B cell (primary cell): Measurements from ENCODE around the gene ACHE. TPM values are rescaled to one million over a fixed set of nuclear protein-coding genes. Genes with fewer than 3 reads are reported as not detected.
"Not testable (repeated sequence)": the region's sequence is repeated elsewhere in the genome, so short reads cannot be mapped to it uniquely, and the experiment has no call there.

Experiments
- ATAC-seq: fragments of 200-7000 bp; cut with Tn5 transposase; one replicate; pipeline ENCODE4 v1.10.0; 2021; ENCODE audit warnings: low read depth, mild to moderate bottlenecking, moderate number of reproducible peaks, moderate library complexity
- CTCF ChIA-PET: fragments of 350-600 bp; sonication (Branson Sonifier 250); formaldehyde crosslinking; loops from one replicate; lab custom pipeline; 2021; ENCODE audit warnings: antibody characterized with exemption, inconsistent platforms; lab: Charles Lee
- POLR2A ChIA-PET: fragments of 350-600 bp; sonication (Branson Sonifier 250); formaldehyde crosslinking; loops from one replicate; lab custom pipeline; 2021; ENCODE audit warnings: antibody characterized with exemption; lab: Charles Lee
- DNase-seq: peaks from one replicate; pipeline ENCODE4 v3.0.0; 2013
- H2AFZ ChIP-seq: 2 replicates; pipeline ENCODE4 v1.6.1; 2012; ENCODE audit warnings: mild to moderate bottlenecking, low read depth, low read length; ENCODE audit not compliant: insufficient read depth, poor library complexity, severe bottlenecking
- H3K27ac ChIP-seq, 2 donors: 1 replicate in 1 of 2; 2 replicates in 1 of 2; pipeline ENCODE4 v1.5.1; 2012 to 2013; ENCODE audit warnings: low read length in 2 of 2, mild to moderate bottlenecking in 2 of 2, moderate library complexity in 1 of 2
- H3K27me3 ChIP-seq, 4 experiments: fragments of 200-600 bp in 1 of 4; sonication (generic) in 1 of 4; replicated peaks in 1 of 4; 1 replicate in 2 of 4; 2 replicates in 2 of 4; pipeline versions ENCODE4 v1.6.1 to v1.7.0; 2013 to 2016; ENCODE audit warnings: low read length in 3 of 4, mild to moderate bottlenecking in 2 of 4, mixed read lengths in 1 of 4, moderate library complexity in 1 of 4; ENCODE audit not compliant: insufficient read depth in 4 of 4, control insufficient read depth in 3 of 4; ENCODE audit errors: control extremely low read depth in 1 of 4
- H3K36me3 ChIP-seq, 2 experiments: replicated peaks in 1 of 2; 1 replicate in 1 of 2; 2 replicates in 1 of 2; pipeline versions ENCODE4 v1.6.1 to v1.7.1; 2013; ENCODE audit warnings: low read length in 1 of 2; ENCODE audit not compliant: insufficient read depth in 2 of 2, control insufficient read depth in 1 of 2; ENCODE audit errors: control extremely low read depth in 1 of 2, extremely low read depth in 1 of 2
- H3K4me1 ChIP-seq, 2 donors: fragments of 200-600 bp in 1 of 2; sonication (generic) in 1 of 2; 1 replicate in 1 of 2; 2 replicates in 1 of 2; pipeline versions ENCODE4 v1.5.1 to v1.6.1; 2013 to 2017; ENCODE audit warnings: low read length in 2 of 2; ENCODE audit not compliant: control insufficient read depth in 2 of 2, insufficient read depth in 2 of 2
- H3K4me2 ChIP-seq: replicated peaks from 2 replicates; pipeline ENCODE3; 2012; ENCODE audit warnings: mild to moderate bottlenecking, low read depth, low read length; ENCODE audit not compliant: poor library complexity, severe bottlenecking
- H3K4me3 ChIP-seq, 5 experiments: fragments of 200-600 bp in 1 of 5; sonication (generic) in 1 of 5; 1 replicate in 3 of 5; 2 replicates in 2 of 5; pipeline versions ENCODE4 v1.5.1 to v1.7.0; 2011 to 2016; ENCODE audit warnings: low read length in 4 of 5, mild to moderate bottlenecking in 4 of 5, low read depth in 2 of 5, control low read depth in 1 of 5, moderate library complexity in 1 of 5; ENCODE audit not compliant: insufficient read depth in 1 of 5; ENCODE audit errors: control extremely low read depth in 1 of 5, extremely low read depth in 1 of 5
- H3K79me2 ChIP-seq: fragments of 200-600 bp; sonication (generic); one replicate; pipeline ENCODE4 v1.6.0; 2016; ENCODE audit warnings: low read length; ENCODE audit not compliant: control insufficient read depth, insufficient read depth
- H3K9ac ChIP-seq: fragments of 200-600 bp; sonication (generic); 2 replicates; pipeline ENCODE4 v1.6.1; 2017; ENCODE audit warnings: mild to moderate bottlenecking, low read length, moderate library complexity
- H3K9me3 ChIP-seq, 3 donors: one replicate each; pipeline versions ENCODE4 v1.6.1 to v1.7.1; 2013; ENCODE audit warnings: low read length in 2 of 3; ENCODE audit not compliant: control insufficient read depth in 2 of 3, insufficient read depth in 1 of 3; ENCODE audit errors: control extremely low read depth in 1 of 3
- H4K20me1 ChIP-seq: 2 replicates; pipeline ENCODE4 v1.6.0; 2012; ENCODE audit warnings: mild to moderate bottlenecking, low read length; ENCODE audit not compliant: insufficient read depth, control insufficient read depth, poor library complexity, severe bottlenecking
- H3K27ac Mint-ChIP-seq: one replicate; pipeline ENCODE4 v1.8.0; 2021; ENCODE audit warnings: mixed read lengths
- H3K27me3 Mint-ChIP-seq: one replicate; pipeline ENCODE4 v1.8.0; 2021; ENCODE audit warnings: mixed read lengths
- H3K4me1 Mint-ChIP-seq: one replicate; pipeline ENCODE4 v1.8.0; 2021; ENCODE audit warnings: mixed read lengths
- H3K4me3 Mint-ChIP-seq: one replicate; pipeline ENCODE4 v1.8.0; 2021; ENCODE audit warnings: mixed read lengths
- H3K9me3 Mint-ChIP-seq: one replicate; pipeline ENCODE4 v1.8.0; 2022; ENCODE audit warnings: mixed read lengths; ENCODE audit not compliant: insufficient read depth
- EZH2 ChIP-seq: IDR thresholded peaks from 2 replicates; pipeline ENCODE4 v1.6.1; 2012; ENCODE audit warnings: borderline replicate concordance, low read depth, mild to moderate bottlenecking, moderate library complexity, low read length; ENCODE audit not compliant: insufficient read depth, poor library complexity, severe bottlenecking
- WGBS: methylation state at CpG from one replicate; pipeline ENCODE4 v1.1.5; 2013; ENCODE audit warnings: missing lambda C conversion rate; ENCODE audit not compliant: insufficient coverage; 5-methylcytosine and 5-hydroxymethylcytosine counted together
- intact Hi-C: fragments of 100-400 bp; cut with micrococcal nuclease; formaldehyde crosslinking; loops from one replicate; pipeline ENCODE4 v1.10.0; 2022
- polyA plus RNA-seq: library from polyadenylated mRNA; depleted of rRNA; stranded (reverse); fragments of >200 nt; gene quantifications from 2 replicates; pipeline ENCODE4 v1.2.3, GENCODE V29; 2012
- total RNA-seq, 2 donors: library from RNA; stranded (reverse); fragments of 120-200 nt in 1 of 2; gene quantifications; 1 replicate in 1 of 2; 2 replicates in 1 of 2; pipeline versions ENCODE4 v1.2.3 to v1.2.4, GENCODE V29; 2013 to 2022
- TF ChIP-seq, protein P1 (sequence below): fragments of 200-600 bp; IDR thresholded peaks from one replicate; pipeline ENCODE4 v1.8.0; 2022; ENCODE audit warnings: antibody characterized with exemption, mild to moderate bottlenecking

Gene ACHE
- total and polyA plus RNA-seq, 2 donors (not counting 1 experiment from before 2014, with no cell fraction given) = 0.13 to 0.15 TPM

DNA sequence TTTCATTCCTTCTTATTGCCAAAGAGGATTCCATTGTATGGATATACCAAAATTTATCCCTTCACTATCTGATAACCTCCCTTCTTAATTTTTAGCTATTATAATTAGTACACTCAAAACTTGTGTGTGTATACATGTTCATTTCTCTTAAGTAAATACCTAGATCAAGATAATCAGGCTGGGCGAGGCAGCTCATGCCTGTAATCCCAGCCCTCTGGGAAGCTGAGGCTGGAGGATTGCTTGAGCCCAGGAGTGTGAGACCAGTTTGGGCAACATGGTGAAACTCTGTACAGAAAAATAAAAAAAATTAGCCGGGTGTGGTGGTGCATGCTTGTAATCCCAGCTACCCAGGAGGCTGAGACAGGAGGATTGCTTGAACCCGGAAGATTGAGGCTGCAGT lies 15.8 kb upstream of the ACHE start:
- Mint-ChIP-seq H3K27ac (no peak overlapping the region), H3K4me3 (no peak overlapping the region), H3K27me3 (peaks cover 9% of the 10 kb centered on the region), H3K9me3 (no peaks in the 10 kb centered on the region), H3K4me1 (peaks cover 6% of the 10 kb centered on the region)
- no peaks in the 10 kb centered on the region for H3K4me1 ChIP-seq
- no peak overlapping the region for H3K4me2 ChIP-seq
- 100% methylated on average over 2 of the region's 3 CpGs for WGBS
- H3K36me3 ChIP-seq = no peaks in the 10 kb centered on the region
- H3K27me3 ChIP-seq = peaks cover 0 to 6% (median 0%) of the 10 kb centered on the region in 4 experiments
- TF ChIP-seq, protein P1, sequence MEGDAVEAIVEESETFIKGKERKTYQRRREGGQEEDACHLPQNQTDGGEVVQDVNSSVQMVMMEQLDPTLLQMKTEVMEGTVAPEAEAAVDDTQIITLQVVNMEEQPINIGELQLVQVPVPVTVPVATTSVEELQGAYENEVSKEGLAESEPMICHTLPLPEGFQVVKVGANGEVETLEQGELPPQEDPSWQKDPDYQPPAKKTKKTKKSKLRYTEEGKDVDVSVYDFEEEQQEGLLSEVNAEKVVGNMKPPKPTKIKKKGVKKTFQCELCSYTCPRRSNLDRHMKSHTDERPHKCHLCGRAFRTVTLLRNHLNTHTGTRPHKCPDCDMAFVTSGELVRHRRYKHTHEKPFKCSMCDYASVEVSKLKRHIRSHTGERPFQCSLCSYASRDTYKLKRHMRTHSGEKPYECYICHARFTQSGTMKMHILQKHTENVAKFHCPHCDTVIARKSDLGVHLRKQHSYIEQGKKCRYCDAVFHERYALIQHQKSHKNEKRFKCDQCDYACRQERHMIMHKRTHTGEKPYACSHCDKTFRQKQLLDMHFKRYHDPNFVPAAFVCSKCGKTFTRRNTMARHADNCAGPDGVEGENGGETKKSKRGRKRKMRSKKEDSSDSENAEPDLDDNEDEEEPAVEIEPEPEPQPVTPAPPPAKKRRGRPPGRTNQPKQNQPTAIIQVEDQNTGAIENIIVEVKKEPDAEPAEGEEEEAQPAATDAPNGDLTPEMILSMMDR = no peak
- no peak for TF ChIP-seq EZH2
- H3K27ac ChIP-seq = no peak overlapping the region
- ChIA-PET POLR2A (interaction anchor here (0.7 kb wide), 1 partner anchor 107 kb away, joined by 4 read pairs; no protein-coding TSS in a partner anchor), CTCF (no interaction called here)
- H3K79me2 ChIP-seq = no peaks in the 10 kb centered on the region
- DNase-seq (no peak), ATAC-seq (no peak)
- no peaks in the 10 kb centered on the region for H4K20me1 ChIP-seq
- H3K9me3 ChIP-seq = peaks cover 0 to 9% (median 0%) of the 10 kb centered on the region in 3 donors
- no peak overlapping the region for H3K4me3 ChIP-seq
- intact Hi-C loops = no loop called here
- H2AFZ ChIP-seq = no peak overlapping the region
- no peak overlapping the region for H3K9ac ChIP-seq

DNA sequence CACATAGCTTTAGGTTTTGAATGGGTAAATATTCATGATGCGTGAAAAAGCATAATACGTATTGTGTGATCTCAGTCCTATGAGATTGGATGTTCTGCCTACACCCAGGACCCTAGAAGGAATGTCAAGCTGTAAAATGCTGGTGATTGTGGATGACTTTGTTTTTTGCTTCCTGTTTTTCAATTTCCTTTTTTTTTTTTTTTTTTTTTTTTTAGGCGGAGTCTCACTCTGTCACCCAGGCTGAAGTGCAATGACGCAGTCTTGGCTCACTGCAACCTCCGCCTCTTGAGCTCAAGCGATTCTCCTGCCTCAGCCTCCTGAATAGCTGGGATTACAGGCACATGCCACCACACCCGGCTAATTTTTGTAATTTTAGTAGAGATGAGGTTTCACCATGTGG lies 14.8 kb upstream of the ACHE start:
- CTCF ChIA-PET = interaction anchor here (0.6 to 1.5 kb wide), 2 partner anchors 15 to 359 kb away, joined by 3 to 7 read pairs; partner anchors contain the start of gene ACHE
- H3K27me3 ChIP-seq, ATAC-seq, H2AFZ ChIP-seq, H3K9me3 Mint-ChIP-seq, H3K4me1 Mint-ChIP-seq, H3K9ac ChIP-seq, H3K4me3 Mint-ChIP-seq, POLR2A ChIA-PET, intact Hi-C loops, H4K20me1 ChIP-seq, H3K79me2 ChIP-seq, H3K36me3 ChIP-seq, H3K4me1 ChIP-seq, DNase-seq, H3K4me2 ChIP-seq, H3K27ac ChIP-seq, H3K27me3 Mint-ChIP-seq, H3K4me3 ChIP-seq, H3K27ac Mint-ChIP-seq: not testable (repeated sequence)
- H3K9me3 ChIP-seq = peaks cover 0 to 12% (median 0%) of the 10 kb centered on the region in 3 donors
- WGBS = 81% methylated on average over 2 of the region's 7 CpGs
